VCaP (cell line): ENCODE measurements around the gene KMT2D.
"Not testable (repeated sequence)": the region's sequence is repeated elsewhere in the genome, so short reads cannot be mapped to it uniquely, and the experiment has no call there.

Experiments
- H3K27ac ChIP-seq: fragments of 450-650 bp; 2 replicates; pipeline ENCODE4 v1.5.1; 2017
- CTCF ChIP-seq: fragments of 450-650 bp; conservative IDR thresholded peaks from 2 replicates; pipeline ENCODE4 v1.5.1; 2017; ENCODE audit warnings: mild to moderate bottlenecking, moderate library complexity

KMT2D gene

GRCh38 chr12:49066120-49066519 lies 5.5 kb upstream of the KMT2D start:
- TF ChIP-seq CTCF = no peak
- no peak overlapping the region for H3K27ac ChIP-seq

- no peak for TF ChIP-seq CTCF
Measured at GRCh38 chr12:49064767-49065152, 4.2 kb upstream of the KMT2D start.

GRCh38 chr12:49061916-49062315 lies 1.3 kb upstream of the KMT2D start:
- not testable (repeated sequence) for H3K27ac ChIP-seq

More at GRCh38 chr12:49064767-49065152, 4.2 kb upstream of the KMT2D start:
- H3K27ac ChIP-seq = no peak overlapping the region

DNA sequence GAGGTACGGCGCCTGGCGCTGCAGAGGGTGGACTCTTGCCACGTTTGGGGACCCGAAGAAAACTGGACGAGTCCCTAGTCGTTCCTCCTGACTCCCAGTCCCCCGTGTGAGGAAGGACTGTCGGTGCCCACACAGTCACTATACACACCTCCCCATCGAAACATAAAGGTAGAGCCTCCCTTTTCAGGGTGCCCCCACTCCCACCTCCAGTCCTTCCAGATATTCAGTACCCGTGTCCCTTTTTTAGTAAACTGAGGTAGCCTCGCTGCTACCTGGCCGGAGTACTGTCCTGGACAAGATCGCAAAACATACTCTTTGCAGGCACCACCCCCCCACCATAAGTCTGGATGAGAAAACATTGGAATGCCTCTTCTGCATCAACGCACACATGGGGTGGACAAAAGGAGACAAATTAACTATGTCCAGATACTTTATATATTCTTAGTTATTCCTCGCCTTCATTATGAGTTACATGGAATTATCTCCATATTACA lies 610 bp upstream of the KMT2D start:
- peak overlapping the region; percentile 99 for H3K27ac ChIP-seq
- no peak for TF ChIP-seq CTCF

DNA sequence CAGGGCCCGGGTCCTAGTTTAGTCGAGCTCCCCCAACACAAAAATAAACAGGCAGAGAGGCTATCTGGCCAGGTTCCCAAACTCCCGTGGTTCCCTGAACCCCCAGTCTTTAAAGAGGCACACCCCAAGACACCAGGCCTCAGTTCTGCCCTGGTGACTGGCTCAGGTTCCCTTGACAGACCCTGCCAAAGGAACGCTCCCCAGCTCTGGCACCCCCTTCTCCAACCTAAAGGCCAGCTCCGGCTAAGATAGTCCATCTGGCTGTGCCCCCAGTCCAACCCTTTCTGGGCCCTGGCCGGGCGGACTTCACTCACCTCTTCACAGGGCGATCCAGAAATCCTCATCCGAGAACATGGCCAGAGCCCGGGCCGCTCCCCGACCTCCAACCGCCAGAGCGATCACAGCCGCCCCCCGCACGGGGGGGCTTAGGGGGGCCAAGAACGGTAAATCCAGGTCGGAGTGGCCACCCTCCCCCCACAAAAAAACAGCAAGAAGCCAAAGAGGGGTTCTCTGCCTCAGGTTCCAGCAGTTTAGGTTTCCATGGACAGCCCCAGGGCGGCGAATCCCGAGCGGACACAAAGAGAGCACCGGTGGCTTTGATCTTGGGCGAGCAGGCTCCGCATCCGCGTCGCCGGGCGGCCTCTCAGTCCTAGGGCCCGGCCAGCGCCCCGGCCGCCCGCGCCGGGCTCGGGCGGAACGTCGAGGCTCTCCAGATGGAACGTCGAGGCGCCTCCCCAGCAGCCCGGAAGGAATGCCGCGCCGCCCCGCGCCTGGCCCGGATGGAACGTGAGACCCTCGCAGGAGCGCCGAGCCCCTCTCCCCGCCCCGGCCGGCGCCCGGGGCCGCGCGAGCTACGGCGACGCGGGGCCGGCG lies 1.1 kb downstream of the KMT2D start:
- H3K27ac ChIP-seq = peak overlapping the region; percentile 99
- TF ChIP-seq CTCF = no peak

GRCh38 chr12:49059045-49059298 lies 1.6 kb downstream of the KMT2D start:
- peak overlapping the region; percentile 99 for H3K27ac ChIP-seq
- no peak for TF ChIP-seq CTCF

GRCh38 chr12:49058366-49059044 lies 2.1 kb downstream of the KMT2D start:
- no peak for TF ChIP-seq CTCF
- peak overlapping the region; percentile 99 for H3K27ac ChIP-seq

GRCh38 chr12:49057888-49058287 lies 2.7 kb downstream of the KMT2D start:
- TF ChIP-seq CTCF = no peak
- H3K27ac ChIP-seq = peak overlapping the region; percentile 99
